ENCODE results near the gene CACNA1B.
"Not testable (repeated sequence)": the region's sequence is repeated elsewhere in the genome, so short reads cannot be mapped to it uniquely, and the experiment has no call there.

CACNA1B gene

DNA sequence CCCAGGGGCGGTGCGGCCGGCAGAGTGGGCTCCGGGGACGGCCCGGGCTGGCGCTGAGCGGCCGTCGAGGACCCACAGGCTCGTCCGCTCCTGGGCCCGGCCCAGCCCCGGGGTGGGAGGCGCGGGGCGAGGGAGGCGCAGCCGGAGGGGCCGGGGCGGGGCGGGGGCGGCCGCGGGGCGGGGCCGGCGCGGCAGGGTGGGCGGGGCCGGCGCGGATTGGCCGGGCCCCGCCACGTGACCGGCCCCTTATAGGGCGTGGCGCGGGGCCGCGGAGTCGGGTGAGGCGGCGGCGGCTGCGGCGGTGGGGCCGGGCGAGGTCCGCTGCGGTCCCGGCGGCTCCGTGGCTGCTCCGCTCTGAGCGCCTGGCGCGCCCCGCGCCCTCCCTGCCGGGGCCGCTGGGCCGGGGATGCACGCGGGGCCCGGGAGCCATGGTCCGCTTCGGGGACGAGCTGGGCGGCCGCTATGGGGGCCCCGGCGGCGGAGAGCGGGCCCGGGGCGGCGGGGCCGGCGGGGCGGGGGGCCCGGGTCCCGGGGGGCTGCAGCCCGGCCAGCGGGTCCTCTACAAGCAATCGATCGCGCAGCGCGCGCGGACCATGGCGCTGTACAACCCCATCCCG, at the start of gene CACNA1B:
TSS of gene CACNA1B (plus strand) at position 277 of the 617 bp plus-strand sequence. CDS start at position 429, 152 bp downstream.
- not testable (repeated sequence) for FAIRE-seq; DNase-seq (ENCODE audit: insufficient read length, low spot score)

DNA sequence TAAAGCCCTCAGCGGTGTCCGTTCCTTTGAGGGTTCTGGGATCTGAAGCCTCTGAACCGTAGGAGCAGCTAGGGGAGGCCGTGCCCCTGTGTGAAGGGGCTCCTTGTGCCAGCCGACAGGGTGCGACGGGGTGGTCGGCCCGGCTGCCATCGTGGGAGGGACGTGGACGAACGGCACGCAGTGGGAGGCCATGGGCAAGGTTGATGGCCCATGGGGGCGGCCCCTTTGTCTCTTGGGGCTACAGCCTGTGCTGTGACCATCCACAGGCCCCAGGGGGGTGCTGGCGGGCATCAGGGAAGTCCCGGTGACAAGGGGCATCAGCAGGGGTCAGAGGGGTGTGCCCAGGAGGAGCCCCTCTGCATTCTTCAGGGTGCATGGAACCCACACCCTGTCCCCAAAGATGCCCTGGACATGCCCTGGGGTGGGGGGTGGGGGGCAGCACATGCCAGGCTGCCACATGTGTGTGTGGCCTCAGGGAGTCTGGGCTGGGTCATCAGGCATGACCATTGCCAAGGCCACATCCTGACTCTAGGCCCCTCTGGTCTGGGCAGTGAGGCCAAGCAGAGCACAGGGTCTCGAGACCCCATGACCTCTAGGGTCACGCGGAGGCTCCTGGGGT, 49.6 kb upstream of the CACNA1B start:
- FAIRE-seq: no peak

DNA sequence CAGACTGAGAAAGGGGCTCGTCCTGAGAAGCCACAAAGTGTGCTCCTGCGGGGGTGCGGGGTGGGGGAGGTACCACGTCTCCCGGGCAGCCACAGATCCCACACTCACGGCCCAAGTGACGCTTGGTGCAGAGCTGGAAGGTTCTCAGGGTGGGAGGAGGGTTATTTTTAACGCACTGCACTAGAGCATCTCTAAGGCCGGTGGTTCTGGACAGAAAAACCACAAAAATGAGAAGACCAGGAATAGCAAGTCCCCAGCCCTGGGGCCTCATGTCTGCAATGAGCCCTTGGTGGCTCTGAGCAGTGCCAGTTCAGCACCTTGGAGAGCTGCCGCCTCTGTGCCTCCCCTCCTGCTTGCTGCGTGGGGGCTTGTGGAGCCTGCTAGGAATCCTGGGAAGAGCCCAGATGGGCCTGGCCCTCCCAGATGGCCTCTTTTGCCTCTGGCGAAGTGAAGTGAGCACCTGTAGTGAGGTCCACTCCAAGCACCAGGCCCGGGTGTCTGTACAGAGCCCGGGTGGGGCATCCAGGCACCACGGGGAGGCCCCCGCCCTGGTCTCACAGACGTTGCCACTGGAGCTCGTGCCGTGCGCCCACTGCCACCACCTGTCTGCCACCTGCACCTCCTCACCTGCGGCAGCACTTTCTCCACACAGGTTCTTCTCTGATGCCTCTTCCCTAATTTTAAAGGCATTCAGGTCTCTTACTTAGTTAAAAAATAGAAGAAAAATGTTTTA, 48.9 kb upstream of the CACNA1B start:
- no peak for DNase-seq (ENCODE audit: insufficient read length, low spot score)
- FAIRE-seq: no peak

More for the DNA sequence above, 49.6 kb upstream of the CACNA1B start:
- no peak for DNase-seq (ENCODE audit: insufficient read length, low spot score)

DNA sequence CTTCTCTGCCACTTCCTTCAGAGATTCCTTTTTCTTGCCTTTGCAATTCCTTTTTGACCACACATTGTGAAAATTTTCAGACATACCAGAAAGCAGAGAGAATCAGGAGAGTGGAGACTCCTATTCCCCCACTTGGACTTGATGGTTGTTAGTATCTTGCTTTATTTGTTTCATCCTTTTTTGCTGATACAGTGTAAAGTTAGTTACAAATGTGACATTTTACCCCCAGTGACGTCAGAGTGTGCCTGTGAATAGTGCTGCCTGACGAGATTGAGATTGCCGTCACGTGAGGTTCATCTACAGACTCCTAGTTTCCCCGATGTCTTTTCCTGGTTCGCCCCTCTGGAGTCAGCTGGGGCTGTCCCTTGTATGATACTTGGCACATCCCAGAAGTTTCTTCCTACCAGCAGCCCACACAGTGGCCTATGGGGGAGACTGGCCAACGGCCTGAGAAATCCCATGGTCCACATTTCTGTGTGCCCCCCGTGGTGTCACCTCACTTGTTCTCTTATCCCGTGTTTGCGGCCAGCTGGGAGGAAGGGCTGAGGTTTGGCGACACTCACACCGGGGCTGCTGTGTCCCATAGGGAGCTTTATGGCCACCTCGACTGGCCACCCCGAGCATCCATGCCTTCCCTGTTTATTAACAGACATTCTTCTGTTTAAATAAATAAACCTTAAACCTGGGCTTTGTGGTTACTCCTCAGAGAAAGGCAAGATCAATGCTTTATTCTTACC, 48.2 kb upstream of the CACNA1B start:
- no peak for DNase-seq (ENCODE audit: insufficient read length, low spot score)
- no peak for FAIRE-seq

DNA sequence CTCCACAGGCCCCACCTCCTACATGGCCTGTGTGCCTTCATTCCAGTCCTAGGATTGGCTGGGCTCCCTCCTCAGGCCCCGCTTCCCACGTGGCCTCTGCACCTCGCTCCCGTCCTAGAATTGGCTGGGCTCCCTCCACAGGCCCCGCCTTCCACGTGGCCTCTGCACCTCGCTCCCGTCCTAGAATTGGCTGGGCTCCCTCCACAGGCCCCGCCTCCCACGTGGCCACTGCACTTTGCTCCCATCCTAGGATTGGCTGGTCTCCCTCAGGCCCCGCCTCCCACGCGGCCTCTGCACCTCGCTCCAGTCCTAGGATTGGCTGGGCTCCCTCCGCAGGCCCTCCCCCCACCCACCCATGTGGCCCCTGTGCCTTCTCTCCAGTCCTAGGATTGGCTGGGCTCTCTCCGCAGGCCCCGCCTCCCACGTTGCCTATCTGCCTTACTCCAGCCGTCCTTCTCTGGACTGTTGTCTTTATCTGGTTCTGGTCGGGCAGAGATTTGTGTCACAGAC, 45.3 kb upstream of the CACNA1B start:
- DNase-seq (ENCODE audit: insufficient read length, low spot score): no peak
- no peak for FAIRE-seq

DNA sequence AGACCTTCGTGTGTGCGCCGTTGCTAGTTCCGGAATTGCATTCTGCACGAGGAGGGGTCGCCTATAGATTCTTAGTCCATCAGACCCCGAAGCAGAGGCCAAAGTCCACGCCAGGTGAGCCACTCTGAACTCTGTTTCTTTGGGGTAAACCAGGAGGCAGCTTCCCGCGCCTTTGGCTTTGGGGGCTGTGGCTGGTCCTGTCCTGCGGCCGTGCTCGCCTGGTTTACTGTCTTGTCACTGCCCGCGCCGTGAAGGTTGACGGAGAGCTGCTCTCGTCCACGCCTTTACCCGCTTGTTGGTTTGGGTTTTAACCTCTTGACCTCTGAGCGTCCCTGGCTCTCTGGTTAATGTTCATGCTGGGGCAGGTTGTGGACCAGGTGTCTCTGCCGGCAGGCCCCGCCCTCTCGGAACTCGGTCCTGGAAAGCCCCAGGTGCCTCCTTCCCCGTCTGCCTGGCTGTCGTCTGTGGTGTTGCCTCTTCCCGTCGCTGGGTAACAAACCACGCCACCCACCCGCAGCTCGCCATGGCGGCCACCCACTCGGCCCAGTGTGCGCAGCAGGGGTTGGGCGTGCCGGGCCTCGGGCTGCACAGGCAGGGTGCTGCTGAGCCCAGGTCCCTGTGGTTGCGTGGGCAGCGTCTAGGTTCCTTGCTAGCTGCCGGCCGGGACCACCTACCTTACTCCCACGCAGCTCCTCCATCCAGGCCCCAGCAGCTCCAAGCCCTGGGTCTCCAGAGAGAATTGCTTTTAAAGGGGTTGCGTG, 44.6 kb upstream of the CACNA1B start:
- FAIRE-seq: no peak
- DNase-seq (ENCODE audit: insufficient read length, low spot score): no peak

DNA sequence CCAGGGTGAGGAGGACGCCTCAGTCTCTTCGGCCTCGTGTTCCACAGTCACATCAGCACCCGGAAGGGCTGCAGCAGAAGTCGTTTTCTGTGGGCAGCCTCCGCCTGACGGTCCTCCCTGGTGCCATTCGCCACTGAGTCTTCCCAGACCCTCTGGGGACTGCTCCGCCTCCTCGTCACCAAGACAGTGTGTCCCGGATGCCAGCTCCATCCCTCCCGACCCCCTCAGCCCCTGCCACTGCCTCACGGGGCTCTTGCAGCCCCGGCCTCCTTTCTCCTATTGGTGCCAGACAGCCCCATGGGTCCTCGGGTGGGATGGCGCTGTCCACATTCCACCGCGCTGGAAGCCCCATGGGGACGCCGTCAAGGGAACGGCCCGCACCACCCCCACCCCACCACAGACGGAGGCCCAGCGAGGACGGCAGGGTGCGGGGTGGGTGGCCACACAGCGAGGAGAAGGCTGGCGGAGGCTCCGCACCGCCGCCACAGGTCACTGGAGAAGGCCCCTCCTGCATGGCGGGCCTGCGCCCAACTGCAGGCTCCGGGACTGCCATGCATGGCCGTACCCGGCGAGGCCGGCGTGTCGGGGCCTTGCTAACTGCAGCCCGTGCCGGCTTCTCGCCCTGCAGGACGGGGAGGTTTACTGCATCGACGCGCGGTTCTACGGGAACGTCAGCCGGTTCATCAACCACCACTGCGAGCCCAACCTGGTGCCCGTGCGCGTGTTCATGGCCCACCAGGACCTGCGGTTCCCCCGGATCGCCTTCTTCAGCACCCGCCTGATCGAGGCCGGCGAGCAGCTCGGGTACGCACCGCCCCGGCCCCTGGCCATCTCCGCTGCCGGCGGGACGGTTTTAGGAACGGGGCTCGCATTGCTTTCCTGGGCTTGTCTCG, 43.6 kb upstream of the CACNA1B start:
- no peak for DNase-seq (ENCODE audit: insufficient read length, low spot score)
- no peak for FAIRE-seq

DNA sequence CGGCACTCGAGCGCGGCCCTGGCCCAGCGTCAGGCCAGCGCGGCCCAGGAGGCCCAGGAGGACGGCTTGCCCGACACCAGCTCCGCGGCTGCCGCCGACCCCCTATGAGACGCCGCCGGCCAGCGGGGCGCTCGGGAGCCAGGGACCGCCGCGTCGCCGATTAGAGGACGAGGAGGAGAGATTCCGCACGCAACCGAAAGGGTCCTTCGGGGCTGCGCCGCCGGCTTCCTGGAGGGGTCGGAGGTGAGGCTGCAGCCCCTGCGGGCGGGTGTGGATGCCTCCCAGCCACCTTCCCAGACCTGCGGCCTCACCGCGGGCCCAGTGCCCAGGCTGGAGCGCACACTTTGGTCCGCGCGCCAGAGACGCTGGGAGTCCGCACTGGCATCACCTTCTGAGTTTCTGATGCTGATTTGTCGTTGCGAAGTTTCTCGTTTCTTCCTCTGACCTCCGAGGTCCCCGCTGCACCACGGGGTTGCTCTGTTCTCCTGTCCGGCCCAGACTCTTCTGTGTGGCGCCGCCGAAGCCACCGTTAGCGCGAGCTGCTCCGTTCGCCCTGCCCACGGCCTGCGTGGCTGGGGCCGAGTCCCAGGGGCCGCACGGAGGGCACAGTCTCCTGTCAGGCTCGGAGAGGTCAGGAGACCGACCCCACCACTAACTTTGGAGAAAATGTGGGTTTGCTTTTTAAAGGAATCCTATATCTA, 42.6 kb upstream of the CACNA1B start:
- no peak for DNase-seq (ENCODE audit: insufficient read length, low spot score)
- FAIRE-seq: no peak

DNA sequence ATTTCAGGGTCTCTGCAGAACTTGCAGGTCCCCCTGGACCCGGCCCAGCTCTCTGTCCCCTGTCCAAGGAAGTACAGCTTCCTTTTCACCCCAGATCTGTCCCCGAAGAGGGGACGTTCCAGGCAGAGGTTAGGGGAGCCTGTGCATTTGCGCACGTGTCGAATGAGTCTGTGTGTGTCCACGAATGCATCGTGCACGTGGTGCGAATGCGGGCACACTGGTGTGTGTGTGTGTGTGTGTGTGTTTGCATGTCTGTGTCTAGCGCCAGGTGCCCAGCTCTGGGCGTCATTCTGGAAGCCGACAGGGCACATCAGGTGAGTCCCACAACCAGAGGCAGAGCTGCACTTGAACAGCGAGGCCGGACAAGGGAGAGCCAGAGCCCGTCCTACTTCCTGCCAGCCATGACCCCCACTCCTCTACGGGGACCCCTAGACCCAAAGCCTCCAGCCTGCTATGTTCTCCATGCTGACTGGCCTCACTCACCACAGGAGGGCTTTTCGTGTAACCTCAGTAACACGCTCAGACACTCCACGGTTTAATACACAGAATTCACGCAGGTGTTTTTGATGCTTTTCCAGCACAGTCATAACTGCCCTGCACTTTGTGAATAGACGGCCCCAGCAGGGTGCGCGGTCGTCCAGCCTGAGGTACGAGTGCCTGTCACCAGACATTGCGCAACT, 41.3 kb upstream of the CACNA1B start:
- no peak for FAIRE-seq

DNA sequence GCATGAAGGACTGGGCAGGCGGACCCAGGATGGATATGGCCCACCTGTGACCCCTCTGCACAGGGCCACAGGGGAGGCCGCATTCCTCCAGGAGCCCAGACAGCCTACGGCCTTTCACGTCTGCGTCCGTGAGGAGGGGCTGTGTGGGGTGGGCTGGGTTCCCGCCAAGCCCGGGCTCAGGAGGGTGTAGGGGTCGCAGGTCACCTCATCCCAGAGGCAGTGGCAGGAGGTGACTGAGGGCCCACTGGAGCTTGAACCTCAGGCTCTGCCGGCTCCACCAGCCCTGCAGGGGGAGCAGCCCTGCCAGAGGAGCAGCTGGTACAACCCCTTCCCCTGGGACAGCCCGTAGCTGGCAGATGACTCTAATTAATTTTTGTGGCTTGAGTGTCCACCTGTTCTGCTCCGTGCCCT, 40.7 kb upstream of the CACNA1B start:
- FAIRE-seq: no peak

More for the DNA sequence above, 41.3 kb upstream of the CACNA1B start:
- no peak for DNase-seq (ENCODE audit: insufficient read length, low spot score)

DNA sequence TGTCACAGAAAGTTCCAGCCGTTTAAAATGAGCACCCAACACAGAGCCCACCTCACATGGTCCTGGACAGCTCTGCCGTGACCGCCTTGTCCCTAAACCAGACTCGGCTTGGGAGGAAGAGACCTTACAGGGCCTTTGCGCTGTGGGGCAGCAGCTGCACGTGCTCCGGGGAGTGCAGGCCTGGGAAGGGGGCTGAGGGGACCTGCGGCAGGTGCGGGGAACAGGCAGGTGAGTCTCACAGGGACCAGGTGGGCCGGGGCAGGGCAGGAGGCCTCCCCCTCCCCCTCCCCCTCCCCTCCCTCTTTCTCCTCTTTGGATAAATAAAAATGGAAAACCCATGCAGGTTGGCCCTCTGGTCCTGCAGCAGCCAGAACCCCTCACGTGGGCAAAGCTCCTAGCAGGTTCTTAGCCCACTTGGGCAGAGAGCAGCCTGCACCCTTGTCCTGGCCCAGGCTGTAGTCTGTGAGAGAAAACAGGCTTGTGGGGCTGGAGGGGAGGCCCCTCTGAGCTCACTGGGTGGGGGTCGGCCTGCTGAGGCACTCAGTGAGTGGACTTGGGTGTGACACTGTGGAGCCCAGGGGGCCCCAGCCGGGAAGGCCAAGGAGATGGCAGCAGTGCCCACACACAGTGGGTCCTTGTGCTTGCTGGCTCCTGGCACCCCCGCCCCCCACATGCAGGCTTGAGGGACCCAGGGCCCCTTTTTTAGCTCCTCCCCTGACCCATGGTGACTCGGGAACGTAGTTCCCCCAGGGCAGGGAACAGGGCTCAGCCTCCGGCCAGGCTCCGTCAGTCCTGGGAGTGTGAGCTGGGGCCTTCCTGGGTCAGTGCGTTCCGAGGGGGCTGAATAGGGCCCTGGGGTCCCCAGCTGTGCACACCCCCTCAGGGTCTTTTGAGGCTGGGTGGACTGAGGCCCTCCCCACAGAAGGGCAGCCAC, 40.0 kb upstream of the CACNA1B start:
- DNase-seq (ENCODE audit: insufficient read length, low spot score) (no peak), FAIRE-seq (no peak)

More for the DNA sequence above, 40.7 kb upstream of the CACNA1B start:
- DNase-seq (ENCODE audit: insufficient read length, low spot score): no peak

DNA sequence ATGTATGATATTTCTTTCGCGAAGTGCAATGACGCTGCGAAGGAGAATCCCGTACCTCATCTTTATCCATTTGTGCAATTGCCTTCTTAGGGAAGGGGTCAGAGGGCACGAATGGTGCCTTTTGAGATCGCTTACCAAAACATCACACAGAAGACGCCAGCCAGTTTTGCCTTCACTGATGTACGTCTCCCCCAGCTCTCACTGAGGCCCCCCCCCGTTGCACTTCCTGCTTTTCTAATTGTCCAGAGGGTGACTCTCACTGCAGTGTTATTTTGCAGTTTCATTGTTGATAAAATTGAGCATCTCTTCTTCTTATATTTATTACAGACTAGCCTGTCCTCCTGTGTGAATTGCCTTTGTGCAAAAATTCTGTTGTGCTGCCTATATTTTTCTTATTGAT, 39.0 kb upstream of the CACNA1B start:
- no peak for DNase-seq (ENCODE audit: insufficient read length, low spot score)
- no peak for FAIRE-seq

DNA sequence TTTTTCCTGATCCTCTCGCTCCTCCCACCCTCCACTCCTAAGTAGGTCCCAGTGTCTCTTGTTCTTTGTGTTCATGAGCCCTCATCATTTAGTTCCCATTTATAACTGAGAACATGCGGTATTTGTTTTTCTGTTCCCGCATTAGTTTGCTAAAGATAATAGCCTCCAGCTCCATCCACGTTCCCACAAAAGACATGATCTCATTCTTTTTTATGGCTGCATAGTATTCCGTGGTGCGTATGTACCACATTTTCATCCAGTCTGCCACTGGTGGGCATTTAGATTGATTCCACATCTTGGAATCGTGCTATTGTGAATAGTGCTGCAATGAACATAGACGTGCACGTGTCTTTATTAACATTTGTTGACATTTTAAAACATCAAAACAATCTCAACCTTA, 34.2 kb upstream of the CACNA1B start:
- DNase-seq (ENCODE audit: insufficient read length, low spot score) (no peak), FAIRE-seq (no peak)

DNA sequence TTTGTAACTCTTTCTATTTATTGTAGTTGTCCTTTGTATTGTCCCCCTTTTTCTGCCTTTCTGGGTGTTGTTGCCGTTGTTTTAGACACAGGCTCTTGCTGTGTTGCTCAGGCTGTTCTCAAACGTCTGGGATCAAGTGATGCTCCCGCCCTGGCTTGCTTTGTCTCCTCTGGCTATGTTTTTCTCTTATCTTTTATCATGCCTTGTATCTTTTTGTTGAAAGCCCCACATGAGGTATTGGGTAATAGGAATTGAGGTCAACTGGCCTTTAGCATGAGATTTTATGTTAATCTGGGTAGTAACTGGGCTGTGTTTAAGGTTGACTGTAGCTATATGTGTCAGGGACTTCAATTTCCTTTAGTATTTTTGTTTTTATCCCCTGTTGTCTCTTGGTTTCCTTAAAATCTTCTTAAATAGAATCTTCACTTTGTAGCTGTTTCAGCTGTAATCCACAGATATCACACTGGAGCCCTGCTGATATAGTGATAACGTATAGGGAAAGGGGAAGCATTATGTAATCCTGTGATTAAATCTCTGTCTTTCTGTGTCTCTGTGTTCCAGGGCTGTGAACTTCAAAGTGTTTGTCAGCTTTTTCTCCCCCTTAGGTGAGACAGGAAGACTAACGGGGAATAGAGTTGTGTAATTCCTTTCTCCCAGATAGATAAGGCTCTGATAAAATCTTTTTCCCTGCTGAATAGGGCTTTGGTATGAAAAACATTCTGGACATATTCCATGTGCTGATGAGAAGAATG, 25.9 kb upstream of the CACNA1B start:
- DNase-seq (ENCODE audit: insufficient read length, low spot score) (no peak), FAIRE-seq (no peak)

DNA sequence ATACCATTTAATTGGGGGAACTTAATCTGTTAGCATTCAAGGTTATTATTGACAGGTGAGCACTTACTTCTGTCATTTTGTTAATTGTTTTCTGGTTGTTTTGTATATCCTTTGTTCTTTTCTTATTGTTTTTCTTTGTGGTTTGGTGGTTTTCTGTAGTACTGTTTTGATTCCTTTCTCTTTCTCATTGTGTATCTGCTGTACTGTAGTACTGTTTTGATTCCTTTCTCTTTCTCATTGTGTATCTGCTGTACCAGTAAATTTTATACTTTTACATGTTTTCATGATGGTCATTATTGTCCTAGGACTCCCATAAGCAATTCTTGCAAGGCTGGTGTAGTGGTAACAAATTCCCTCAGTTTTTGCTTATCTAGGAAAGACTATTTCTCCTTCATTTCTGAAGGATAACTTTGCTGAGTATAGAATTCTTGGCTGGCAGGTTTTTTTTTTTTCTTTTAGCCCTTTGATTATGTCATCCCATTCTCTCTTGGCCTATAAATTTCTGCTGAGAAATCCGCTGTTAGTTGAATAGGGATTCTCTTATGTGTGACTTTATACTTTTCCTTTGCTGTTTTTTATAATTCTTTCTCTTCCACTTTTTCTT, 24.1 kb upstream of the CACNA1B start:
- DNase-seq (ENCODE audit: insufficient read length, low spot score) (no peak), FAIRE-seq (no peak)

DNA sequence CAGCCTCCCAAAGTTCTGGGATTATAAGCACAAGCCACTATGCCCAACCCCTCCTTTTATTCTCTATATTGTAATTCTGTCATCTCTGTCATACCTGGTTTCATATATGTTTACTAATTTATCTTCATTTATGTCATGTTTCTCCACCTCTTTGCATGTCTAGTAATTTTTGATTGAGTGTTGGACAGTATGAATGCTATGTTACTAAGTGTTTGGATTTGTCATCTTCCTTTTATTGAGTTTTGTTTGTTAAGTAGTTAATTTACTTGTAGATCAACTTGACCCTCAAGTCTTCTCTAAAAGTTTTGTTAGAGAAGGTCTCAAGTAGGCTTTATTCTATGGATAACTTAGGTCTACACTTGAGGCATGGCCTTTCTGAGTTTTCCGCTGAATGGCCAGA, 17.2 kb upstream of the CACNA1B start:
- FAIRE-seq: no peak
- no peak for DNase-seq (ENCODE audit: insufficient read length, low spot score)
